Measurements from ENCODE around the gene BRAF. TPM values are rescaled to one million over a fixed set of nuclear protein-coding genes. Genes with fewer than 3 reads are reported as not detected.
"Not testable (repeated sequence)": the region's sequence is repeated elsewhere in the genome, so short reads cannot be mapped to it uniquely, and the experiment has no call there.

The BRAF gene
- total RNA-seq, 1 donor from 2014 or later, result 40.9 TPM

GRCh38 chr7:140829720-140830119 lies 95.0 kb downstream of the BRAF start:
- Mint-ChIP-seq H3K27ac (ENCODE audit: unreplicated experiment) (no peak overlapping the region), H3K4me1 (ENCODE audit: low read depth, unreplicated experiment) (no peaks in the 10 kb centered on the region), H3K9me3 (ENCODE audit: unreplicated experiment) (no peaks in the 10 kb centered on the region), H3K4me3 (ENCODE audit: unreplicated experiment) (no peak overlapping the region), H3K36me3 (ENCODE audit: unreplicated experiment) (no peaks in the 10 kb centered on the region), H3K27me3 (ENCODE audit: unreplicated experiment) (peaks cover 1% of the 10 kb centered on the region)
- no peak for DNase-seq
- TF ChIP-seq CTCF (IDR thresholded peaks at IDR 0.05; ENCODE audit: partially characterized antibody, unreplicated experiment), result no peak

- no peaks in the 10 kb centered on the region for H3K4me1 Mint-ChIP-seq (ENCODE audit: low read depth, unreplicated experiment)
- no peak for TF ChIP-seq CTCF (IDR thresholded peaks at IDR 0.05; ENCODE audit: partially characterized antibody, unreplicated experiment)
These were observed 96.0 kb downstream of the BRAF start for GRCh38 chr7:140828741-140829140.

GRCh38 chr7:140817383-140817782 lies 107.3 kb downstream of the BRAF start:
- H3K4me1 Mint-ChIP-seq (ENCODE audit: low read depth, unreplicated experiment); H3K27ac Mint-ChIP-seq (ENCODE audit: unreplicated experiment); H3K36me3 Mint-ChIP-seq (ENCODE audit: unreplicated experiment); H3K4me3 Mint-ChIP-seq (ENCODE audit: unreplicated experiment); H3K27me3 Mint-ChIP-seq (ENCODE audit: unreplicated experiment); H3K9me3 Mint-ChIP-seq (ENCODE audit: unreplicated experiment); DNase-seq: not testable (repeated sequence)

More at GRCh38 chr7:140828741-140829140, 96.0 kb downstream of the BRAF start:
- H3K27ac Mint-ChIP-seq (ENCODE audit: unreplicated experiment), result no peak overlapping the region
- no peaks in the 10 kb centered on the region for H3K36me3 Mint-ChIP-seq (ENCODE audit: unreplicated experiment)
- H3K4me3 Mint-ChIP-seq (ENCODE audit: unreplicated experiment), result no peak overlapping the region
- H3K9me3 Mint-ChIP-seq (ENCODE audit: unreplicated experiment), result no peaks in the 10 kb centered on the region
- no peak for DNase-seq
- peaks cover 1% of the 10 kb centered on the region for H3K27me3 Mint-ChIP-seq (ENCODE audit: unreplicated experiment)

GRCh38 chr7:140810830-140811556 lies 113.7 kb downstream of the BRAF start:
- peak; percentile 68 for TF ChIP-seq CTCF (IDR thresholded peaks at IDR 0.05; ENCODE audit: partially characterized antibody, unreplicated experiment)
- no peak overlapping the region for H3K27ac Mint-ChIP-seq (ENCODE audit: unreplicated experiment)
- no peaks in the 10 kb centered on the region for H3K9me3 Mint-ChIP-seq (ENCODE audit: unreplicated experiment)
- peak; percentile 48 for DNase-seq
- H3K4me3 Mint-ChIP-seq (ENCODE audit: unreplicated experiment), result no peak overlapping the region
- peaks cover 15% of the 10 kb centered on the region for H3K4me1 Mint-ChIP-seq (ENCODE audit: low read depth, unreplicated experiment)
- H3K36me3 Mint-ChIP-seq (ENCODE audit: unreplicated experiment), result no peaks in the 10 kb centered on the region
- no peaks in the 10 kb centered on the region for H3K27me3 Mint-ChIP-seq (ENCODE audit: unreplicated experiment)

GRCh38 chr7:140810385-140810784 lies 114.3 kb downstream of the BRAF start:
- Mint-ChIP-seq H3K27ac (ENCODE audit: unreplicated experiment) (no peak overlapping the region), H3K27me3 (ENCODE audit: unreplicated experiment) (no peaks in the 10 kb centered on the region), H3K4me1 (ENCODE audit: low read depth, unreplicated experiment) (peaks cover 16% of the 10 kb centered on the region), H3K4me3 (ENCODE audit: unreplicated experiment) (no peak overlapping the region), H3K9me3 (ENCODE audit: unreplicated experiment) (no peaks in the 10 kb centered on the region), H3K36me3 (ENCODE audit: unreplicated experiment) (no peaks in the 10 kb centered on the region)
- DNase-seq, result no peak
- no peak for TF ChIP-seq CTCF (IDR thresholded peaks at IDR 0.05; ENCODE audit: partially characterized antibody, unreplicated experiment)

Data from glutamatergic neuron (in vitro differentiated cells).